Fibroblast of the aortic adventitia (primary cell): Measurements from ENCODE around the gene BFSP2. TPM values are rescaled to one million over a fixed set of nuclear protein-coding genes. Genes with fewer than 3 reads are reported as not detected.
"Not testable (repeated sequence)": the region's sequence is repeated elsewhere in the genome, so short reads cannot be mapped to it uniquely, and the experiment has no call there.

Source experiments
- DNase-seq: peaks from one replicate; pipeline ENCODE4 v3.0.0-alpha.2; 2010; ENCODE audit warnings: low read depth
- H3K4me3 ChIP-seq: 2 replicates; pipeline ENCODE4 v1.5.1; 2011; ENCODE audit warnings: low read depth, mild to moderate bottlenecking, control low read depth, low read length, moderate library complexity
- CTCF ChIP-seq: IDR thresholded peaks from 2 replicates; pipeline ENCODE4 v1.5.1; 2011; ENCODE audit warnings: mild to moderate bottlenecking, low read length, control low read depth, inconsistent platforms; ENCODE audit not compliant: insufficient read depth
- total RNA-seq: library from RNA; depleted of rRNA; stranded (reverse); fragments of >200 nt; gene quantifications from 2 replicates; pipeline ENCODE4 v1.2.3, GENCODE V29; 2012; ENCODE audit warnings: low replicate concordance

Gene BFSP2
- total RNA-seq, 1 donor, result not detected

DNA sequence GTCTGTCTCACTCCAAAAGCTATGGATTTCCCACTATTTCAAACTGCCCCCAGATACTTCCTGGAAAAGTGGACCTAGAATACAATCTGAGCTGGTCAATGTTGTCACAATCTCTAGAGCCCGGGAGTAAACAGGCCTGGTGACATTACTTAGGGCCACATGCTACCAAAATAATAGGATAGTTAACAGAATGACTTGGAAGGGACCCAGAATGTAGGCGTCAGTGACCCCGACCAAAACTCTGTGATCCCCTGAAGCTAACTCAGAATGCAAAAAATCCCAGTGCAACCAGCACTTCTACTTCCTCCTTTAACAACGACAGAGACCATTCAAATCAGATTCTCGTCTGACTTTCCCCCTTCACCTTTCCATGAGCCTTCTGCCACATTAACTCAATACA lies 122.1 kb downstream of the BFSP2 start:
- TF ChIP-seq CTCF, result no peak
- no peak overlapping the region for H3K4me3 ChIP-seq
- no peak for DNase-seq

DNA sequence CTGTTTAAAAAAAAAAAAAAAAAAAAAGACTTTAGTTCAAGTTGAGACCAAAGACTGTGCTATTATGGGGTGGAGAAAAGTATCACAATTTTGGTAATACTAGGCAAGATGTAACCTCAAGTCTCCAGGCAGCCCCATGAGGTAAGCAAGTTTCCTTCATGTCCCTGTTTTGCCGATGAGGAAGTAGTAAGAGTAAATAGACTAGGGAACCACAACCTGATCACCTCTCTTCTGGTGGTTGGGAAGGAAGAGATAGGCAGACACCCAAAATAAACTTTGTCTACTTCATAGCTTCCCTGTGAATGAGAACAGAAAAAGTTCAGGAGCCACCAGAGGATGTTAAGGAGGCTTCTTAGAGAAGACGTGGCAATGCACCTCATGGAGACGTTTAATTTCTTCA lies 123.9 kb downstream of the BFSP2 start:
- H3K4me3 ChIP-seq, DNase-seq: not testable (repeated sequence)

Other genes starting within 250 kb of the BFSP2 start
- gene CDV3, start 173.6 kb downstream of the BFSP2 start, total RNA-seq, result 102 and 127 TPM in 2 replicates